Panc1 (cell line): ENCODE data around the gene CTNND2. TPM values are rescaled to one million over a fixed set of nuclear protein-coding genes. Genes with fewer than 3 reads are reported as not detected.

Experiments used
- ATAC-seq: fragments of 200-7000 bp; cut with Tn5 transposase; 2 replicates; pipeline ENCODE4 v1.9.1; 2020; ENCODE audit warnings: mild to moderate bottlenecking, moderate library complexity
- BruUV-seq: library from RNA; stranded (reverse); fragments of 400-500 nt; replicated peaks from 2 replicates; lab custom pipeline; 2021; lab: Mats Ljungman, UMichigan
- CTCF ChIA-PET: fragments of 300-600 bp; sonication (Branson Sonifier 250); formaldehyde crosslinking; loops from one replicate; lab custom pipeline; 2022; ENCODE audit warnings: antibody characterized with exemption; lab: Charles Lee
- POLR2A ChIA-PET: fragments of 300-600 bp; sonication (Branson Sonifier 250); formaldehyde crosslinking; loops from one replicate; lab custom pipeline; 2022; ENCODE audit warnings: antibody characterized with exemption; lab: Charles Lee
- DNase-seq: peaks from one replicate; pipeline ENCODE4 v3.0.0-alpha.2; 2010; ENCODE audit warnings: low read depth, low spot score
- H3K27ac ChIP-seq: 2 replicates; pipeline ENCODE4 v1.5.1; 2011; ENCODE audit warnings: mild to moderate bottlenecking, low read length, inconsistent platforms
- H3K27me3 ChIP-seq: fragments of 200-500 bp; sonication (Bioruptor generic); 2 replicates; pipeline ENCODE4 v1.6.0; 2014; ENCODE audit warnings: low read length, inconsistent platforms; ENCODE audit not compliant: control insufficient read depth, insufficient read depth
- H3K36me3 ChIP-seq: fragments of 200-500 bp; sonication (Bioruptor generic); 2 replicates; pipeline ENCODE4 v1.5.1; 2014; ENCODE audit warnings: inconsistent platforms, mild to moderate bottlenecking, low read length, moderate library complexity; ENCODE audit not compliant: control insufficient read depth, insufficient read depth
- H3K4me1 ChIP-seq: 2 replicates; pipeline ENCODE4 v1.5.1; 2011; ENCODE audit warnings: inconsistent platforms, mild to moderate bottlenecking, low read length, moderate library complexity; ENCODE audit not compliant: control insufficient read depth, insufficient read depth
- H3K4me3 ChIP-seq, 2 experiments: 2 replicates each; pipeline ENCODE4 v1.5.1; 2011 to 2012; ENCODE audit warnings: low read depth in 2 of 2, low read length in 2 of 2, mild to moderate bottlenecking in 2 of 2, inconsistent platforms in 1 of 2, moderate library complexity in 1 of 2
- H3K9me3 ChIP-seq: fragments of 200-500 bp; sonication (Bioruptor generic); 2 replicates; pipeline ENCODE4 v1.5.1; 2014; ENCODE audit warnings: low read depth, mild to moderate bottlenecking, inconsistent platforms, low read length, moderate library complexity; ENCODE audit not compliant: control insufficient read depth, insufficient read depth
- POLR2AphosphoS5 ChIP-seq: IDR thresholded peaks from 2 replicates; pipeline ENCODE4 v1.6.1; 2012; ENCODE audit warnings: mild to moderate bottlenecking, low read depth, low read length, moderate library complexity
- REST ChIP-seq, 2 experiments: IDR thresholded peaks; 2 replicates each; pipeline ENCODE4 v1.6.1; 2011 to 2012; ENCODE audit warnings: low read depth in 2 of 2, control low read depth in 1 of 2, low read length in 1 of 2, mild to moderate bottlenecking in 1 of 2, moderate library complexity in 1 of 2; ENCODE audit not compliant: insufficient read depth in 1 of 2
- SIN3A ChIP-seq: IDR thresholded peaks from 2 replicates; pipeline ENCODE4 v1.6.1; 2012; ENCODE audit warnings: low read depth, mild to moderate bottlenecking, low read length, moderate library complexity, borderline replicate concordance; ENCODE audit not compliant: insufficient read depth
- TCF7L2 ChIP-seq: IDR thresholded peaks from 2 replicates; pipeline ENCODE4 v1.6.1; 2011; ENCODE audit warnings: mild to moderate bottlenecking, low read depth, low read length, inconsistent platforms
- in situ Hi-C: cut with HindIII; loops from 2 replicates; pipeline ENCODE4 v1.10.0; 2016; ENCODE audit warnings: low sequenced_read_pairs, low pct_unique_long_range_greater_than_20kb
- intact Hi-C: fragments of 100-400 bp; cut with micrococcal nuclease; formaldehyde crosslinking; loops from one replicate; pipeline ENCODE4 v1.10.0; 2022; ENCODE audit not compliant: unreplicated experiment
- total RNA-seq: library from RNA; stranded (reverse); gene quantifications from one replicate; pipeline ENCODE4 v1.2.1, GENCODE V29; 2021; ENCODE audit not compliant: unreplicated experiment
- TF ChIP-seq, protein P1 (sequence below): fragments of 450-650 bp; IDR thresholded peaks from 2 replicates; pipeline ENCODE4 v1.5.1; 2017; ENCODE audit warnings: mild to moderate bottlenecking

CTNND2 gene
- total RNA-seq, 1 experiment from 2014 or later = 1.0 TPM

DNA sequence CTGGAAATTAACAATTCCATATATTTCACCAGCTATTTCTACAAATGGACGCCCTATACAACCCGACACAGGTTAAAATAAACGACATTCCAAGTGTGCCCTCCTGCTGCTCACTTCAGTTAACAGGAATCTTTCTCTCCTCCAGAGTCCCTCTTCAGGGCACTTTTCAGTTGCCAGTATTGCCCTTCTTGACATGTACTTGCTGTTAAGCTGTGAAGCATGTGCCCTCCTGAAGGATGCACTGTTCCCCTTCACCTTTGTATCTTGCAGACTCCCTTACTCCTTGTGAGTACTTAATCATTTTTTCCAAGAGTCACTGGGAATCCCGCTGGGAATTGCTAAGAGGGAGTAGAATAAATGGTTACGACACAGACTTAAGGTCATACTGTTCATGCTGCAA, 364.1 kb downstream of the CTNND2 start:
- DNase-seq = no peak
- Histone ChIP-seq H3K4me1 (no peaks in the 10 kb centered on the region), H3K9me3 (no peaks in the 10 kb centered on the region), H3K36me3 (no peaks in the 10 kb centered on the region), H3K27me3 (no peaks in the 10 kb centered on the region), H3K4me3 (no peak overlapping the region), H3K27ac (no peak overlapping the region)
- intact Hi-C loops = no loop called here
- TF ChIP-seq SIN3A (no peak), POLR2AphosphoS5 (no peak), REST (IDR thresholded peaks at IDR 0.05; ENCODE audit: insufficient read depth in 1 of 2, low read depth in 2 of 2, low read length in 1 of 2) (no peak), TCF7L2 (no peak)
- TF ChIP-seq, protein P1, sequence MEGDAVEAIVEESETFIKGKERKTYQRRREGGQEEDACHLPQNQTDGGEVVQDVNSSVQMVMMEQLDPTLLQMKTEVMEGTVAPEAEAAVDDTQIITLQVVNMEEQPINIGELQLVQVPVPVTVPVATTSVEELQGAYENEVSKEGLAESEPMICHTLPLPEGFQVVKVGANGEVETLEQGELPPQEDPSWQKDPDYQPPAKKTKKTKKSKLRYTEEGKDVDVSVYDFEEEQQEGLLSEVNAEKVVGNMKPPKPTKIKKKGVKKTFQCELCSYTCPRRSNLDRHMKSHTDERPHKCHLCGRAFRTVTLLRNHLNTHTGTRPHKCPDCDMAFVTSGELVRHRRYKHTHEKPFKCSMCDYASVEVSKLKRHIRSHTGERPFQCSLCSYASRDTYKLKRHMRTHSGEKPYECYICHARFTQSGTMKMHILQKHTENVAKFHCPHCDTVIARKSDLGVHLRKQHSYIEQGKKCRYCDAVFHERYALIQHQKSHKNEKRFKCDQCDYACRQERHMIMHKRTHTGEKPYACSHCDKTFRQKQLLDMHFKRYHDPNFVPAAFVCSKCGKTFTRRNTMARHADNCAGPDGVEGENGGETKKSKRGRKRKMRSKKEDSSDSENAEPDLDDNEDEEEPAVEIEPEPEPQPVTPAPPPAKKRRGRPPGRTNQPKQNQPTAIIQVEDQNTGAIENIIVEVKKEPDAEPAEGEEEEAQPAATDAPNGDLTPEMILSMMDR = no peak
- ChIA-PET POLR2A (no interaction called here), CTCF (no interaction called here)
- in situ Hi-C loops = no loop called here
- ATAC-seq = no peak
- no TSS peak for BruUV-seq

DNA sequence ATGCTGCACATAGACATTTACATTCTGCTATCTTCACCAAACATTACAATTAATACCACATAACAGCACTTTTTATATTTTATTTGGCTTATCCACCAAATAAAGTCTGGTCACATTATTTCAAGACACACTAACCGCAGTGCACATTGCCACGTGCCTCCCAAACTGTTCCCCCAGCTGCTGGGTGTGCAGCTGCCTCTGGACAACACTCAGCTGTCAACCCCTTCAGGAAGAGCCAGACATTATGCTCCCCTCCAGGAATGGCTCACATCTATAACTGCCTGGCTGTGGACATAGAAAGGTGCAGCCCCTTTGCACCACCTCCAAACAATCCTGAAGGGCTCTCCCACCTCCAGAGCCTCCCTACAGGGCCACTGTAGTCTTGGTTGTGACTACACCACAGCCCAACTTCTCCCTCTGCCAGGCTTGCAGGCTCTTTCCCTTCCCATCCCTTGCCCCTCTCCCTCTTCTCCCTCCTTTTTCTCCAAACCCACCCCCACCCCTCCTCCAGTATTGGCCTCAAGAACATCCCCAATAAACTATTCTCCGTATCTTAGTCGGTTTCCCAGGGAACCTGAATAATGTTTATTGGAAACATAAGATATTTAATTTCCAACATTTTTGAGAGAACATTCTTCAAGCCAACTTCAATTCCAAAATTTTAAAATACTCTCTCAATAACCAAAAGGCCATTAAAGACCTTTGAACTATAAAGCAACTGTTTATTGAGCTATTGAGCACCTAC, 372.3 kb downstream of the CTNND2 start:
- POLR2A ChIA-PET = no interaction called here
- BruUV-seq = no TSS peak

More for the DNA sequence above, 372.3 kb downstream of the CTNND2 start:
- Histone ChIP-seq H3K36me3 (no peaks in the 10 kb centered on the region), H3K27me3 (no peaks in the 10 kb centered on the region), H3K4me3 (no peak overlapping the region), H3K27ac (no peak overlapping the region), H3K4me1 (no peaks in the 10 kb centered on the region), H3K9me3 (no peaks in the 10 kb centered on the region)
- CTCF ChIA-PET = no interaction called here
- DNase-seq (no peak), ATAC-seq (no peak)
- TF ChIP-seq, protein P1 = no peak
- no peak for TF ChIP-seq SIN3A
- TF ChIP-seq REST (IDR thresholded peaks at IDR 0.05; ENCODE audit: insufficient read depth in 1 of 2, low read depth in 2 of 2, low read length in 1 of 2) = no peak
- no peak for TF ChIP-seq POLR2AphosphoS5
- TF ChIP-seq TCF7L2 = no peak
- intact Hi-C loops (no loop called here), in situ Hi-C loops (no loop called here)
